DMS79 (cell line): ENCODE measurements around the gene KIAA1549.
"Not testable (repeated sequence)": the region's sequence is repeated elsewhere in the genome, so short reads cannot be mapped to it uniquely, and the experiment has no call there.

Experiments
- DNase-seq: peaks from one replicate; lab custom pipeline; 2025; lab: John Stamatoyannopoulos, UW

Gene KIAA1549

DNA sequence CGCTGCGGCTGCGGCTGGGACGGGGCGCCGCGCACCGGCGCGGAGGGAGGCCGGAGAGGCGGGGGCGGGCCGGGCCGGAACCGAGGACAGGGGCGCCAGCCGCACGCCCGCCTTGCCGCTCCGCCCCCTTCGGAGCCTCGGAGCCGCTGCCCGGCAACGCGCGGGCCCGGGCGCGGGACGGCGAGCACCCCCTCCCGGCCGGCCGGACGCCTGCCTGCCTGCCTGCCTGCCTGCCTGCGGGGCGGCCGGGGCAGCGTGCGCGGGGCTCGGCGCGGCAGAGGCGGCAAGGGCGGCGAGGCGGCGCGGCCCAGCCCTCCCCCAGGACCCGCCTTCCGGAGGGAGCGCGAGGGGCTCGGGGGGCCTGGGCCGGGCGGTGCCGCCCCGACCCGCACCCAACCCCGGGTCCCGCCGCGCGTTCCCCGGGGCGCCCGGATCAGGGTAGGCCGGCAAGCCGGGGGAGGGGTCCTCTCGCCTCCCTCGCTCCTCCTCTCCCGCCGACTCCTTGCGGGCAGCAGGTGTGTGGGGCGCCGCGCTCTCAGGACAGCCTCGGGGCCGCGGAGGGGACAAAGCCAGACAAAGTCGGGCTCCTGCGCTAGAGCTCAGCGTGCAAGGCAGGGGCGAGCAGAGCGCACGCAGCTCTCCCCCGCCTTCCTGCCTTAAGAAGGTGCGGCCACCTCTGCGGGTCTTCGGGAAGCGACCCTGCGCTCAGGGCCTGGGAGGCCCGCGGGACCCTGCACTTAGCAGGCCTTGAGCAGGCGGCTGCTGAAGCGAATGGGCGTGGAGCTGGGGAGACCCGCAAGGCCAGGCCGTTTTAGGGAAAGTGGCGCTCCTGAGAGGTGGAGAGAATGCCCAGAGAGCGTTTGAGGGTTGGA is at the start of gene KIAA1549:
Gene KIAA1549 (minus strand): TSS at position 58 of the 872 bp plus-strand sequence. CDS start 120 bp downstream, outside the sequence.
- peak; percentile 22 for DNase-seq

DNA sequence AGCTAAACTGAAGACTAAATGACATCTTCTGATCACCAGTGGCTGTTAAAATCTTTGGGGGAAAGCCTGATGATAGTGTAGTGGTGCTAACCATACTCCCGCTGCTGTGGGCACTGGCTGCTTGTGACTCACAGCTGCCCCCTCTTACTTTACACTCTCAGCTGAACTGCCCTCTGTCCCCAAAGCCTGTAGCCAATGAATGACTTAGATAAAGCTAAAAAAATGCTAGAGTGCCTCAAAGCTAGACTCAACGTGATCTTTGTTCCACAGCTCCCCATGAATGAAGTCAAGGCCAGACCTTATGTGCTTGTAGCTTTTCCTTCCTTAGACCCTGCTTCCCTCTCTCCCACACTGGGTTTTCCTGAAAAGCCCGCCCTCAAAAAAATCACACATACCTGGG is 48.2 kb upstream of the KIAA1549 start:
- DNase-seq = no peak

DNA sequence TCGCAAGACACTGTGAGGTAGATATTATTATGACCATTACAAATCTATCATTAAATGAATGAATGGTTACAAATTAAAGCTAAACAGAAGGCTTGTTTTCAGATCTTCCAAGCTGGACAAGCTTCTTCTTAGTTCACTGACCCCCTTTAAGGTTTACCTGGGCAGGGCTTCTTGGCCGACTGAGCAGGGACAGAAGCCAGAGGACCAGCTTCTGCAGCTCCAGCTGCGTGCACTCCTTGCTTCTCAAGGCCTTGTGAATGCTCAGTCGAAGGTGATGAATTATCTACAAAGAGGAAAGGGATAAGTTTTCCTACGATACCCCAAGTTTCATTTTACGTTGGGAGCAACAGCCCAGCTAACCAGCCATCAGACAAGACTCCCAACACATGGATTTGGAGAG is 45.4 kb upstream of the KIAA1549 start:
- DNase-seq = no peak

DNA sequence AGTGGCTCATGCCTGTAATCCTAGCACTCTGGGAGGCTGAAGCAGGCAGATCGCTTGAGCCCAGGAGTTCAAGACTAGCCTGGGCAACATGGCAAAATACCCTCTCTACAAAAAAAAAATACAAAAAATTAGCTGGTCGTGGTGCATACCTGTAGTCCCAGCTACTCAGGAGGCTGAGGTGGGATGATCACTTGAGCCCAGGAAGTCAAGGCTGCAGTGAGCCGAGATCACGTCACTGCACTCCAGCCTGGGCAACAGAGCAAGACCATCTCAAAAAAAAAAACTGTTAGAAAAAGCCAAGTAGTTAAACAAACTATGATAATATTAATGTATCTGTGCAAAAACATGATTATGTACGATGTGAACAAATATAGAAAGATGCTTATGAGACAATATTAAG is 44.7 kb upstream of the KIAA1549 start:
- not testable (repeated sequence) for DNase-seq

DNA sequence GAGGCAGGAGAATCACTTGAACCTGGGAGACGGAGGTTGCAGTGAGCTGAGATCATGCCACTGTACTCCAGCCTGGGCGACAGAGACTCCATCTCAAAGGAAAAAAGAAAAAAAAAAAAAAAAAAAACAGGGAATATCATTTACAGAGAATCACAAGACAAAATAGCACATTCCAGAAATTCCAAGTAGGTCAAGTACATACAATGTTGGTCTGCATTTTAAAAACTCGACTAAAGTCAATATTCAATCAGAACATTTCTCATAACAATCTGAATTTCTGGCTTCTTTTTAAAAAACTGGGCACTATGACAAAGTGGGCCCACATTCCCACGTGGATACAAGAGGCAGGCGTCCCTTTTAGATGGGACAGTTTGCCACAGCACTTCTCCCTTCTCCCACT is 41.9 kb upstream of the KIAA1549 start:
- no peak for DNase-seq

DNA sequence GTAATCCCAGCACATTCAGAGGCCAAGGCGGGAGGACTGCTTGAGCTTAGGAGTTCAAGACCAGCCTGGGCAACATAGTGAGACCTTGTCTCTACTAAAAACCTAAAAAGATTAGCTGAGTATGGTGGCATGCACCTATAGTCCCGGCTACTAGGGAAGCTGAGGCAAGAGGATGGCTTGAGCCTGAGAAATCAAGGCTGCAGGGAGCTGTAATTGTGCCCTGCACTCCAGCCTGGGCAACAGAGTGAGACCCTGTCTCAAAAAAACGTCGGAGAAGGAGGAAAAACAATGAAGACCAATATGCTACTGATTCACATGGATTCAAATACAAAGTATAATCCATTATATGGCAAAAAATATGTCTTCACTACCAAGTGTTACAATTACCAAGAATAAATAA is 41.1 kb upstream of the KIAA1549 start:
- DNase-seq = no peak

DNA sequence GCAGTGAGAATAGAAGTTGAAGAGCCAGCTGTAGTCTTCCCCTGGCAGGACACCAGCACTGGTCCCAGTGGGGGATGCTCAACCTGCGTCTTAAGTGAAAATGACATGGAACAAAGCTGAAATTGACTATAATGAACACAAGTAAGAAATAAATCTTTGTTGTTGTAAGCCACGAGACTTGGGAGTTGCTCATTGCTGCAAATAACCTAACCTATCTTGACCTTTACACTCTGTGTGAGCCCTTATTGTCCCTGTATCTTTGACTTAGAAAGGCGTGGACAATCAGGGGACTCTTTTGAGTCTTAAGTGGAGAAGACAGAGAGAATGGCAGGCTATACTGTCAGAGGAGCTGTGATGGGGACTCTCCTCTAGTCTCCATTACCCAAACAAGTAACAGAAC is 37.7 kb upstream of the KIAA1549 start:
- DNase-seq = no peak

DNA sequence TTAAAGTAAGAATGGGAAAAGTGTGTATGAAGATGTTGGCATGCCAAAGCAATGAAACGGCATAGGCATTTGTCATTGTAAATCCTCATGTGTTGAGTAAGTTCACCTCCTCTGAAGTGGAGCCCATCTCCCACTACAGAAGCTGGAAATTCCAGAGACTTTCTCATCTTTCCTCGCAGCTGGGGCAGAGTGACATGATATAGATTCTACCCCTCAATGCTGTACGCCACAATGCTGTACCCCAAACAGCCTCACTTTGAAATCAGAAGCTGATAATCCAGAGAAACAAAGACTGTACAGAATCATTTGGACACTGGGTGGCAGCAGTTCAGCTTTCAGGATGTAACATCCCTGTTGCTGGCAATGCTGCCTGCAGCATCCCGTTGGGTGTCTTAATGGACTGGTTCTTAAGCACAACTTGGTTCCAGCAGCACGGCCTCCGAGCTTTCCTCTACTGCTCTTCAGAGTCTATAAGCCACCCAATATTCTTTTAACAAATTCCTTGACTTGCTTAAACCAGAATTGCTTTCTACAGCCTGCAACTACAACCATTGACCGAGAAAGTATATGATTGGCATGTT is 35.8 kb upstream of the KIAA1549 start:
- DNase-seq = no peak

DNA sequence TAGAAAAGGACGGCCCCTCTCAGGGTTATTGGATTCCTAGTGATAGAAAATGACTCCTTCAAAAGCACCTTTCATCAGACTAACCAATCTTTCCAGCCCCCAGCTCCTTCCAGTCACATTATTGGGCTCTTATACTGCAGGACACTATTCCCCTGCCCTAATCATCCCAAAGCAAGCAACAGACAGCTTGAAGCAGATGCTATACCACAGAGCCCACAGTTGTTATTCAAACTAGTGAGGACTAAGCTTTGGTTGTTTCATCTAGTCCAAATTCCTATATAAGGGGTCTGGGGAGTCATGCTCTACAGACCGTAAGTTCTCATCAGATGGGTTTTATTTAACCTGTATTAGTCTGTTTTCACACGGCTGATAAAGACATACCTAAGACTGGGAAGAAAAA is 30.2 kb upstream of the KIAA1549 start:
- no peak for DNase-seq

DNA sequence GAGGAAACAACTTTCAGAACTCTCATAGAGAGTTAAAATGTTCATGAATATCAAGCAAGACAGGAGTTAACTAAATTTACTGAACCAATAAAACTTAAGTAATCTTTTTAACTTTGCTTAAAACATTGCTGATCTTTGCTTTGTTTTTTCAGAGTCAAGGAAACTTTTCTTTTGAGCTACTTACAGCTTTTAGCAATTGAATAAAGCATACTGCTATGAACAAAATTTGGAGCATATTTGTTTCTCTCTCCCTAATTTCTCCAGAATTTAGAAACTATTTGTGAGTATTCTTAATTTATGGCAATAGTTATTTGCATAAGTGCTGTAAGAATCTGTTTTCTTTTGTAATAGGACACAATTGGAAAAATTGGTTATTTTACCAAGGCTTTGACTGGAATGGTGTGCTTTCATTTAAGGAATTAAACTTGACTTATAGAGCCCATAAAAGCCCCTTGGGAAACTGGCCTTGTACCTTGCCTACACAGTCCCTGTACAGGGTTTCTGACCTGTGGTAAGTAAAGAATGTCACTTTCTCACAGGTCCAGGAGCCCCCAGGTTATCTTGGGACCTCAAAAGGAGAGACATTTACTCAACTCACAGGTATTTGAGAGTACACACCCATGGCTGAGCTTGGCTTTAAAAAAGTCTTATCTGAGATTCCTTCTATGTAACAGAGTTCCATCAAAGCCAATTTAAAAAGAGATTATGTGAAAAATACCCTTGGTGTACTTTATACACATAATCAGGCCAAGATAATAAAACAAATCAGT is 23.3 kb upstream of the KIAA1549 start:
- no peak for DNase-seq

DNA sequence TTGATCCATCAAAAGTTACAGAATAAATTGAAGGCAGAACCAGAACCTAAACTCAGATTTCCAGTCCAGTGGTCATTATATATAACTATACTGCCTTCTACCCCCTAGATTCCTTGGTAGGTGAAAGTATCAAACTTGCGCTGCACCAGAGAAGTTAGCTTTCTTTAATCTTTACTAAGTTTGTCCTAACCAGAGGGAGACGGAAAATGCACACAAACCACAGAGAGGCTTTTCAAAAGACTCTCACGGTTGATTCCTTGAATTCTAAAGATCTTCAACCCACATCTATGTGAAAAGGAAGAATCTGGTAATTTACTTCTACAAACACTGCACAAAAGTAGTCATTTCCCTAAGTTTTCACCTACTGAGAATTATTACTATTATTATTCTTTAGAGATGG is 18.2 kb upstream of the KIAA1549 start:
- no peak for DNase-seq

DNA sequence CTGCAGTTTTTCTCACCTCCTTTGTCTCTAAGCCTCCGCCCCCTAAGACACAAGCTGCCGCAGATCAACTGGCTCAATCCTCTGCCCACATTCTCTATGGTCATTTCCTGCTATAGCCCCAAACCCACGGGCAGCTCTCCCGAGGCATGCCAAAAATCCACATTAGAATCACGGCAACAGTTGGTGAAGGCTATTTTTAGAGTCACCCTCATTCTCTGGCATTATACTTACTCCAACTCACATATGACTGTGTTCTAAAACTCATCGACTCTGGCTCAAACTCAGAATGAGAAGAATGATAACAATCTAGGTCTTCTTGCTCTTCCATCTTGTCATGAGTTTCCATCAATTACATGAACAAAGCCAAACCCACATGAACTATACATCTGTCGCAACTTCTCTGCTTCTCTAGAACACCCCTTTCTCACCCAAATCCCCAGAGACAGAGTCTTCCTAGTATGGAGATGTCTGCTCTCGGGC is 10.9 kb upstream of the KIAA1549 start:
- DNase-seq = no peak

DNA sequence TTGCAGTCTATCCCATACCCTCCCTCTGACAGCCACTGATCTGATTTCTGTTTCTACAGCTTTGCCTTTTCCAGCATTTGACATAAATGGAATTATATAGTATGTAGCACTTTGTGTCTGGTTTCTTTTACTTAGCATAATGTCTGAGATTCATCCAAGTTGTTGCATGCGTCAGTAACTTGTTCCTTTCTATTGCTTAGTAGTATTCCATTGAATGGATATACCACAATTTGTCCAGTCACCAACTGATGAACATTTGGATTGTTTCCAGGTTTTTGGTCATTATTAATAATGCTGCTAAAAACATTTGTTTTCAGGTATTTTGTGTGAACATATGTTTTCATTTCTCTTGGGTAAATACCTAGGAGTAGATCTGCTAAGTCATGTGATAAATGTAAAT is 6.5 kb upstream of the KIAA1549 start:
- no peak for DNase-seq

DNA sequence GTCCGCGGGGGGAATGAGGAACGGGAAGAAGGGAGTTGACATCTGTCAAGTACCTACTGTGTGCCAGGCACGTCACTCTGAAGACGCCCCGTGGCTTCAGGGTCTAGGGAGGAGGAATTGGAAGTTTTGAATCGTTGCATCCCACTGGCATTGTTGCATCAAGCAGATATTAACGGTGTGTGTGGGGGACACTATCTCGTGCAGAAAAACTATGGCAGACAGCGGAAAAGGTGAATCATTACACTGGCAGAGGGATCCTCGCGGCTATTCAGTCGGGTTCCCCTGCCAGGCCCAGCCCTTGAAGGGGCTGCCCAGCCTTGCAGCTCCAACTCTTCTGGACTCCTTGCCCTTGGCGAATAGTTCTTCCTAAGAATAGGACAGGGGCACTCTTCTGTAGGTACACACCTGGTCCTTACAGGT is 1.0 kb upstream of the KIAA1549 start:
- no peak for DNase-seq

DNA sequence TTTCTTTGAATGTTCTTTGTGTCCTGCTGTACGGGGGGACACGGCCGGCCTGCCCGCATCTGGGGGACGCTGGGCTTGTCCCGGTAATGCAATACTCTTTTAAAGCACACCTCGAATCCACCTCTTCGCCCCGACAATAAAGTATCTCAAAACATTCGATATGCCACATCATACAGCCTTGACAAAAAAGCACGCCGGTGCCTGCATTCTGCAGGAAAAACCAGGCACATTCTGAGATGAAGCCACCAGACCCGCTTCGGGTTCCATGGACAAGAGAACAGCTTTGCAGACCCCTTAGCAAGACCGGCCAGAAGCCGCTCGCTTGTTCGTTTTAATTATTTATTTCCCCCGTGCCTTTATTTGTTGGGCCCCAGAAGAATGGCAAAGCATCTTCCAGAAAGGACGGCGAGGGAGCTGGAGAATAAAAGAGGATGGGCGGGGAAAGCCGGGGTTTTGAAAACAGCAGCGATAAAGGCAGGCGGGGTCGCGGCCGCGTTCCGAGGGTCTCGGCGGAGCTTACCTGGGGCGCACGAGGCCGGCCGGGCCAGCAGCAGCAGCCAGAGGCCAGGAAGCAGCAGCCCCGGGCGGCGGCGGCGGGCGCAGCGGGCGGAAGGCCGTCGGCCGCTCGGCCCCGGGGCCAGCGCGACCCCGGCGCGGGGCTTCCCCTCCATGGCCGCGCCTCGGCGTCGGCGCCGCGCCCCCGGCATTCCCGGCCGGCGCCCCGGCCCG is 462 bp downstream of the KIAA1549 start:
- DNase-seq = no peak

DNA sequence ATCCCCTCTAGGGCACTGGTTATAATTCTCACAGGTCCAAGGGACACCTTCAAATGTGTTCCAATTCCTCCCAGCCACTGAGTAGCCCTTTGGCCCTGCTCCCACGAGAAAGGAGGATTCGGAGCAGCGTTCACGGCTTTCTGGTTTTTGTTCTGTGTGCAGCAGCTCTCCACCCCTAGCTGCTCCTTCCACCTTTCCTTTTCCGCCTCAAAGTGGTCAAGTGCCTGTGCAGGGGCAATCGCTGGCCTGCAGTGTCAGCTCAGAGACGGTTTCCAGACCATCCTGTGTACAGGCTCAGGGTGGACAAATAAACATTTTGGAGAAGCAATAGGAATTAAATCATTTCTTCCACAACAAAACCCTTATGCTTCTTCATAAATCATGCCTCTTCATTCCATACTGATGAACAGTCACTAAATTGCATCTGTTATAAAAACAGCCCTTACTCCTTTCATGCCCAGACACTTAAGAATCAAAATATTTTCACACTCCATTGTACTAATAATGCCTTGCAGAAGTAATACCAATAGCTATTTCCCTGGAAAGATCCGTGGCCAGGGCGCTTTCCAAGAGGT is 1.1 kb downstream of the KIAA1549 start:
- no peak for DNase-seq

DNA sequence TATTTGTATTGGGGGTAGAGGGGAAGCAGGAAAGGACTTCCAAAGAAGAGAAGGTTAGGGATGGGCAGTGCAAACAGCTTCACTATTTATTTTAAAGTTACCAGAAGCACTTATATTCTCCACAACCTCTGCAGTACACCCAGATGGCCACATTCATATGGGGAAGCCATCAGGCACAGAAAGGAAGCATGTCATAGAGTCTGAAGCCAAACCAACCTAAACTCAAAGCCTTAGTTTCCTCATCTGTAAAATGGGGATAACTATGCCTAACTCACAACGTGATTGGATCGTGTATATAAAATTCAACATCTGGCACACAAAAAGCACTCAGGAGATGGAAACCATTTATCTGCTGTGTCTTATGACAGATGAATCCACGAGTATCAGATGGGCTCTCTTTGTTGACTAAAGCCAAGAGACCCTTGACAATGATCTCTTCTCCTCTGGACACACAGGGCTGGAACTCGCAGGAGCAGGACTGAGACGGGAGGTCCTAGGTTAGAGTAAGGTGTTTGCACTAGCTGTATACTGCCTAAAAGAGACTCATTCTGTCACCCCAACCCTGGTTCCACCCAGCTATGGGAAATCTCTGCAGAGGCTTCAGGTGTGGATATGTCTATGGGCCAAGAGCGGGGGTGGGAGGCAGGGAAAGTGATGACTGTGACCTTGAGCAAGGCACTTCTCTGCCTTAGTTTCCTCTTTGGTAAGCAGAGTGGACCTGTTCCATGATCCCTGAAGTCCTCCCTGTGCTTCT is 1.8 kb downstream of the KIAA1549 start:
- DNase-seq = no peak

DNA sequence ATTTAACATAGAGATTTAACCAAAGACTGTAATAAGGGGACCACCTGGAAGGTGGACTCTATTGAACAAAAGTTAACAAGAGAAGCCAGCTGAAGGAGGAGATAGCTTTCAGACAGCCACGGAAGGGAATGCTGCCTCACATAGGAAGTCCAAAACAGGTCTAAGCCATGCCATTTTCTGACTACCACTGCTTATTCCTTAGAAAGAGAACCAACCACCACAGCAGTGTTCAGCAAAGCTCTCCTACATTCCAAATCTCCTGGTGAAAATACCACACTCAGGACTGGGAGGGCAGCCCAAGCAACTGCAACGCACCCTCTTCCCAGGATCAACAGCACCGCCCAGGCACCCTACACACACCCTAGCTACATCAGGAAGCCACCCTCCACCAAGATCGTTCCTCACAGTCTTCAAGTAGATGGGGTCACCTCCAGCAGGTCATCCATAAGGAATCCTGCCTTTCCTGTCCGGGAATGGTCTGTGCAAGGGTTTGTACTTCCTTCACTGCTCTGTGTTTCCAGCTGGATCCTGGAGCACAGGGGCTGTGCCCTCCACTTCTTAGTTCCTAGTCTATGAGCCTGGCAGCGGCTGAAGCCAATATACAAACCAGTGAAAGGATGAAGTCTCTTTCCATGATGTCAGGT is 2.5 kb downstream of the KIAA1549 start:
- no peak for DNase-seq

DNA sequence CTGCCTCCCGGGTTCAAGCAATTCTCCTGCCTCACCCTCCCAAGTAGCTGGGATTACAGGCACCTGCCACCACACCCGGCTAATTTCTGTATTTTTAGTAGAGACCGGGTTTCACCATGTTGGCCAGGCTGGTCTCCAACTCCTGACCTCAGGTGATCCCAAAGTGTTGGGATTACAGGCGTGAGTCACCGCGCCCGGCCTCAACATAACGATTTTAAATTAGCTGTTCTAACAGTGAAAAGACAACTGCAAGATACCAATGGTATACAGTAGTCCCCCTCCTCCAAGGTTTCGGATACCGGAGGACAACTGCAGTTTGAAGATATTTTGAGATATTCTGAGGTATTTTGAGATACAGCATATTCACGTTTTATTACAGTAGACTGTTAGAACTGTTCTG is 5.0 kb downstream of the KIAA1549 start:
- DNase-seq = not testable (repeated sequence)

DNA sequence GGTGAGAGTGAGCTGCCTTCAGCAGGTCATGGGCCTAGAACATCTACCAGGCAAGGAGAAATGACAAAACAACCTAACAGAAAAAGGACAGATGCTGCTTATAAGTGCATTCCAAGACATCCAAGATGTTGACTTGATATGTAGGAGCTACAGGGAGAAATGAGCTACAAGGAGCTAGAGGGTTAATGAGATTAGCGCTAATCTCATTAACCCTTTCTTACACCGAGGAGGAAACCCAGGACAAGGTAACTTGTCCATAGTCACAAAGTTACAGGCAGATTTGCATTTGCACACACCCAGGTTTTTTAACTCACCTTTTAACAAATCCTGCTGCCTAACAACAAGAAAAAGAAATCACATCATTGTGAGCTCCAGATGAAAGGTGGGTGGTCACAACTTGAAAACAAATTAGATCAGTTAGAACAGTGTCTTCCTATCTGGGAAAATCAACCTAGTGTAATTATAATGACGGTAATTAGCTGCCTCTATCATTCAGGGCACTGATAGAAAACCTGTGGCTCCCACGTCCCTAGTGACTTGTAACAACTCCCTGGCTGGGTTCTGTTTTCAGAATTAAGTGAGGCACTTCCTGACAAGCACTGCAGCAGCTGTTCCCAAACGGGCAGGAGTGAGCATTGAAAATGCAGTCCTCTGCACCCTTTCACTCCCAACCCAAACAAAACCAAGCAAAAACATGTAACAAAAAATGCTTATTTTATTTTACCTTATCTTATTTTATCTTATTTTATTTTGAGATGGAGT is 5.7 kb downstream of the KIAA1549 start:
- DNase-seq = no peak
